HG02623 (cell line): ENCODE results near the gene DENND10.
A peak's percentile ranks its signal among the peaks of the same experiment; 100 is the strongest.
"Not testable (repeated sequence)": the region's sequence is repeated elsewhere in the genome, so short reads cannot be mapped to it uniquely, and the experiment has no call there.

Source experiments
- ATAC-seq: cut with Tn5 transposase; IDR thresholded peaks from one replicate; pipeline ENCODE4 v1.9.1; 2021; ENCODE audit warnings: moderate library complexity; ENCODE audit not compliant: unreplicated experiment

DENND10 gene

DNA sequence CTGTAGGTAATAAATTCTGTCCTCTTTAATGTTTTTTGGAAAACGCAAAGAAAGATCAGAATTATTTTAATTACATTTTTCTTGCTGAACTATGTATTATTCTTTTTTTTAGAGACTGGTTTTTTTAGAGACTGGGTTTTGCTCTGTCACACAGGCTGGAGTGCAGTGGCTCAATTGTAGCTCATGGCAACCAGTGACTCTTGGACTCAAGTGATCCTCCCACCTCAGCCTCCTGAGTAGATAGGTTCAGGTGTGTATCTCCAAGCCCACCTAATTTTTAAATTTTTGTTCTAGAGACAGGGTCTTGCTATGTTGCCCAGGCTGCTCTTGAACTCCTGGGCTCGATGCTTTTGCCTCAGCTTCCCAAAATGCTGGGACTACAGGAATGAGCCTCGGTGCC lies 5.3 kb upstream of the DENND10 start:
- ATAC-seq: no peak

DNA sequence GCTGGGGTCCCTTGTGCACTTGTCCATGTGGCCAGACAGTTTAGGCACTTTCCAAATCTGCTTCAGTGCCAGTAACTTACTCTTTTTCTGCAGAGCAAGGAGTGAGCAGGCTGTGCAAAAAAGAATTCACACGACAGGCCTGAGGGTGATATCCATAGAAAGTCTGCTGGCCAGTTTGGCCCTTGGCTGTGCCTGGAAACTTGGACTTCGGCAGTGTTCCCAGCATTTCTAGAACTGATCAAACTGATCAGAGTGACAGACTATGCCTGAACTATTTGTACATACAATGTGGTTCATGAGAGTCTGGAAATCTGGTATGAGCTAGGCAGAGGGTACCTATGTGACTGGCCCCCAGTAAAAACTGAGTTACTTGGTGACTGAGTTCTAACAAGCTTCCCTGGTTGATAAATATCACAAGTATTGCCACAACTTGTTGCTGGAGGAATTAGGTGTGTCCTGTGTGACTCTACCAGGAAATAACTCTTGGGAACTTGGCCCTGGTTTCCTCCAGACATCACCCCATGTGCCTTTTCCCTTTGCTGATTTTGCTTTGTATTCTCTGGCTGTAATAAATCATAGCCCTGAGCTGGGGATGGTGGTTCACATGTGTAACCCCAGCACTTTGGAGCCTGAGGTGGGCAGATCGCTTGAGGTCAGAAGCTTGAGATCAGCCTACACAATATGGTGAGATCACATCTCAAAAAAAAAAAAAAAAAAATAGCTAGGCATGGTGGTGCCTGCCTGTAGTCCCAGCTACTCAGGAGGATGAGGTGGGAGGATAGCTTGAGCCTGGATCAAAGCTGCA lies 3.3 kb upstream of the DENND10 start:
- no peak for ATAC-seq

DNA sequence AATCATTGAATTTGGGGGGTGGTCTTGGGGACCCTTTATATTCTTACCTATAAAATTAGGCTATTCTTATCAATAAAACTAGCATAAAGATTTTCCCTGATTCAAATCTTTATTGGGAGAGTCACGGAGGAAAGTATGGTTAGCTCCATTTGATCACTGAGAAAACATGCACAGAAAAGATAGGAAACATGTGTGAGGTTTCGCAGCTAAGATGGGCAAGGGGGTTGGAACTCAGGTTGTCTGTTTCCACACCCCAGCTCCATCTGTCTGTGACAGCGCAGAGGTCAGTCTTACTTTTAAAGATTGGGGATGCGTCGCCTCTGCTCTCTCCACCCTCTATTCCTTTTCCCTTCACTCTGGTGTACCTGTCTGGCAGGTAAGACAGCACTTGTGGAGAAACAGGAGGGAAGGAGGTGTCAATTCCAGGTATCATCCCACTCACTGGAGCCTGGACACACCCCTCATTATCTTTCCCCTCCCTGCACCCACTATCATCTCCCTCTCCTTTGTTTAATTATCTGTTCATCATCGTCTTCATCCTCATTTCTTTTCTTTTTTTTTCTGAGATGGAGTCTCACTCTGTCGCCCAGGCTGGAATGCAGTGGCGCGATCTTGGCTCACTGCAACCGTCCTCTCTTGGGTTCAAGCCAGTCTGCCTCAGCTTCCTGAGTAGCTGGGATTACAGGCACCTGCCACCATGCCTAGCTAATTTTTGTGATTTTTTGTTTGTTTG lies 2.4 kb upstream of the DENND10 start:
- no peak for ATAC-seq

DNA sequence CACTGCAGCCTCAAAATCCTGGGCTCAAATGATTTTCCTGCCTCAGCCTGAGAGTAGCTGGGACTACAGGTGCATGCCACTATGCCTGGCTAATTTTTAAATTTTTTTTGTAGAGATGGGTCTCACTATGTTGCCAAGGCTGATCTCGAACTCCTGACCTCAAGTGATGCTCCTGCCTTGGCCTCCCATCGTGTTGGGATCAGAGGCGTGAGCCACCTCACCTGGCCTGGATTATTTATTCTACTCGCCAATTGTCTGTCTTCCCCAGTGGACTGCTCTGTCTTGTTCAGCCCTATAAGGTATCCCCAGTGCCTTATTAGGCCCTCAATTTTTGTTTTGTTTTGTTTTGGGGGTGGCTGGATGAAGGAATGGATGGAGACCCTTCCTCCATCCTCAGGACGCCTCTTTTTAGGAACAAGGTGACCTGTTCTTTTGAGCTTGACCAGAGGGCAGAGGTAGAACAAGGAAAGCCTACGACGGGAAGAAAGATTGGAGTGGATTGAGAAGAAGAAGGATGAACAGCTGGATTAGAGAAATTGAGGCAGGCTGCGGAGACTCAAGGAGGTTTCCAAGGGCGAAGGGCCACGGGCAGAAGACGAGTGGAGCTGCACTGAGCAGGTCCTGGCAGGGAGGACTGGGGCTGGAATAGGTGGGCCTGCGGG lies 541 bp upstream of the DENND10 start:
- ATAC-seq: no peak

DNA sequence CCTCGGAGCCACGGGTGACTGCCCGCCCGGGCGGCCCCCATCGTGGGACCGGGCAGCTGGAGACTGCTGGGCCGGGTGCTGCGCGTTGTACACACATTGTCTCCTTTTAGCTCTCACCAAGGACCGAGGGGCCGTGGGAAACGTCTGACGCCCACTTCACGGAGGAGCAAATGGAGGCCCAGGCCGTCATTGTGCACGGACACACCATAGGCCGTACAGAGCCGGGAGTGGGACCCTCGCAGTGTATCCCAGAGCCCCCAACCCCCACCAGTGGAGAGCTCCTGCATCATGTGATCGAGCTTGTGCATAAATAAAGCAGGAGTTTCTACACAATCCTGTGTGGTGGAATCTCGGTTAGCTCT lies 722 bp downstream of the DENND10 start:
- no peak for ATAC-seq

DNA sequence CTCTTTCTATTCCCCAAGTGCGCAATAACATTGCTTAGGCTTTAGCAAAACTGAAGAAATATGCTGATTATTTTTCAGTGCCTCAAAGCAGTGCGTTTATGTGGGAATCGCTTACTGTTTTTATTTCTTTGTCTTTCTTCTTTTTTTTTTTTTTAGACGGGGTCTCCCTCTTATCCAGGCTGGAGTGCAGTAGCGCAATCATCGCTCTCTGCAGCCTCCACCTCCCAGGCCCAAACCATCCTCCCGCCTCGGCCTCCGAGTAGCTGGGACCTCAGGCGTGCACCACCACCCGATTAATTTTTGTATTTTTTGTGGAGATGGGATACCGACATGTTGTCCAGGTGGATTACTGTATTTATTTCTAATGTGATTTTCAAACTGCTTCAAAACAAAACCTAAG lies 1.2 kb downstream of the DENND10 start:
- no peak for ATAC-seq

DNA sequence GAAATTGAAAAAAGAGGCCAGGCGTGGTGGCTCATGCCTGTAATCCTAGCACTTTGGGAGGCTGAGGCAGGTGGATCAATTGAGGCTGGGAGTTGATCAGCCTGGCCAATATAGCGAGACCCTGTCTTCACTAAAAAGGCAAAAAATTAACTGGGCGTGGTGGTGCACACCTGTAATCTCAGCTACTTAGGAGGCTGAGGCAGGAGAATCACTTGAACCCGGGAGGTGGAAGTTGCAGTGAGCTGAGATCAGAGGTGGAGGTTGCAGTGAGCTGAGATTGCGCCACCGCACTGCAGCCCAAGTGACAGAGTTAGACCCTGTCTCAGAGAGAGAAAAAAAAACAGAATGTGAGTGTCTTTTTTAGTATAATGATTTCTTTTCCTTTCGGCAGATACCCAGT lies 2.0 kb downstream of the DENND10 start:
- not testable (repeated sequence) for ATAC-seq

DNA sequence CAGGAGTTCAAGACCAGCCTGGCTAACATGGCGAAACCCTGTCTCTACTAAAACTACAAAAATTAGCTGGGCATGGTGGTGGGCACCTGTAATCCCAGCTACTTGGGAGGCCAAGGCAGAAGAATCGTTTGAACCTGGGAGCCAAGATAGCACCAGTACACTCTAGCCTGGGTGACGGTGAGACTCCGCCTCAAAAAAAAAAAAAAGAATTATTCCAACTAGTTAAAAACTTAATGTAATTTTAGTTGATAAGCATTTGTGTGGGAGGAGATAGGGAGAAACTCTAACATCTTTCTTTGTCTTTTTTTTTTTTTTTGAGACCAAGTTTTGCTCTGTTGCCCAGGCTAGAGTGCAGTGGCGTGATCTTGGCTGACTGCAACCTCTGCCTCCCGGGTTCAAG lies 3.2 kb downstream of the DENND10 start:
- ATAC-seq: not testable (repeated sequence)

DNA sequence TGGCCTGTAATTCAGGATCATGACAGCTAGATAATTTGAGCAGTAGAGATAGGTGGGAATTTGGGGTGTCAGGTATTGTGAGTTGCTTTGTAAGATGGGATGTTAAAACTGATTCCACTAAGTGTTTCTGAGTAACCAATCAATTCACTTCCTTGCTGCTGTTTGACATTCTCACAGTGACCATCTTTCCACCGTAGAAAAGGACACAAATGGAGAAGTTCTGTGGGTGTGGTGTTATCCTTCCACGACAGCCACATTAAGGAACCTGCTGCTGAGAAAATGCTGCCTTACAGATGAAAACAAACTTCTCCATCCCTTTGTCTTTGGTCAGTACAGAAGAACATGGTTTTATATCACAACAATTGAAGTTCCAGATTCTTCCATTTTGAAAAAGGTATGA lies 3.9 kb downstream of the DENND10 start:
- not testable (repeated sequence) for ATAC-seq

DNA sequence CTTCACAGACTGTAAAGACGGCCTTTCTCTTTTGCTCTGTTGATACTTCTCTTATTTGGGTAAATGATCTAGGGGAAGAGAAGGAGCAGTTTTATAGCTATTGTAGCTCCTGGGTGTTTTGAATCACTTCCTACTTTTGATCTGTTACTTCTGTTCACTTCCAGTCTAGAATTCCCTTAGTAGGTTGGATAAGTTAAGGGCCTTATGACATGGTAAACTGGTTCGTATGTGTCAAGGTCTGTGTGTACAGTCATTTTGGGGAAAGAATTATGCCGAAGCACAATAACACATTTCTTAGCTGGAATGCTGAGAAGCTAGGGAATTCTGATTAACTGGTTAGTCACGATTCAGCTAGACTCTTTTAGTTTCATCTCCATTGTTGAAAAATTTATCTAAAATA lies 8.1 kb downstream of the DENND10 start:
- no peak for ATAC-seq

DNA sequence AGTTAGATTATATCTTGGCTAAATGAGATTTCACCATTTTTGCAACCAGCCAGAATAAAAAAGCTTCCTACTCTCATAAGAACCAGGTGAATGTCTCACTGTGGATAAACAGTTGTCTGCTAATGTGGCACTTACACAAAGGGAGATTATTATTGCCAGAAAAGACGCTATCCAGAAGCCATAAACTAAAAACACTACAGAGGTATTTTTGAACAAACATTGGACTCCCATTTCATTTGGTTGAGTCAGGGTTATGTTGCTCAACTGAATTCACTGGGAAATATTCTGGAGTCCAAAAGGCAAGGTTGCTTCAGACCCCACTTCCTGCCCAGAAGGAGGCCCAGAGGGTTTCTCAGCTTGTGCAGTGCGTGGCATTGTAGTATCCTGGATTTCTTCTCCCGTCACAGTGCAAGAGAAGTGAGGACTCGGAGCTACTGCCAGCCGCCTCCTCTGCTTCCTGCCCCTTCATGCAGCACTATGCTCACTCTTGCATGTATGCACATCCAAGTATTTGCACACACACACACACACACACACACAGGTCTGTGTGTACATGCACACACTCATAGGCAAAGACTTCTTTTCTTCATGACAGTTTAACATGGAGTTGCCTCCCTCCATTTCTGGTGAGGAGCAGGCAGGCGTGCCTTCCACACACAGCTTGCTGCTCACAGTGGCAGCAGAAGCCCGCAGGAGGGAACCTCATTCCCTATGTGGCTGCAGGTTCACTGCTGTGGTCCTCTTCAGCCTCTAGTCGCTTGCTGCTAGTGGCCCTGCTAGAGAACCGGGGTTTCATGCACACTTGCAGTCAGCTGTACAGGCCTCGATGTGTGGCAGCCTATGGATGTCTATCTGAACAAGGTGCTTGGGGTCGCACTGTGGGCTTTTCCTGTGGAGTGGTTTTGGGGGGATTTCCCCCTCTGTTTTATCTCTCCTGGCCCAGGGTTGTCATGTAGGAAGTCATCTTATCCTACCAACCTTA lies 10.1 kb downstream of the DENND10 start:
- no peak for ATAC-seq

DNA sequence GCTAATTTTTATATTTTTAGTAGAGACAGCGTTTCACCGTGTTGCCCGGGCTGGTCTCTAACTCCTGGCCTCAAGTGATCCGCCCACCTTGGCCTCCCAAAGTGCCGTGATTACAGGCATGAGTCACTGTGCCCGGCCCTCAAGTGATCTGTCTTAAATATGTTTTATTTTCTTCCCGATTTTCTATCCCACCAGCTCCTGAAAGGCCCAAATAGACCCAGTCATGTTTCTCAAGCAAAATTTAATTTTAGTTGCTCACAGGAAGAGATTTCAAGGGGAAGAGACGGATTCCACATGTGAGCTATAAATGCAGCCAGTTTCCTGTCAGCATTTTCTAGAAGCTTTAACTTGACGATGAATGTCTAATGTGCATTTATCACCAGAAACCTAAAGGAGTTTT lies 12.0 kb downstream of the DENND10 start:
- ATAC-seq: no peak

DNA sequence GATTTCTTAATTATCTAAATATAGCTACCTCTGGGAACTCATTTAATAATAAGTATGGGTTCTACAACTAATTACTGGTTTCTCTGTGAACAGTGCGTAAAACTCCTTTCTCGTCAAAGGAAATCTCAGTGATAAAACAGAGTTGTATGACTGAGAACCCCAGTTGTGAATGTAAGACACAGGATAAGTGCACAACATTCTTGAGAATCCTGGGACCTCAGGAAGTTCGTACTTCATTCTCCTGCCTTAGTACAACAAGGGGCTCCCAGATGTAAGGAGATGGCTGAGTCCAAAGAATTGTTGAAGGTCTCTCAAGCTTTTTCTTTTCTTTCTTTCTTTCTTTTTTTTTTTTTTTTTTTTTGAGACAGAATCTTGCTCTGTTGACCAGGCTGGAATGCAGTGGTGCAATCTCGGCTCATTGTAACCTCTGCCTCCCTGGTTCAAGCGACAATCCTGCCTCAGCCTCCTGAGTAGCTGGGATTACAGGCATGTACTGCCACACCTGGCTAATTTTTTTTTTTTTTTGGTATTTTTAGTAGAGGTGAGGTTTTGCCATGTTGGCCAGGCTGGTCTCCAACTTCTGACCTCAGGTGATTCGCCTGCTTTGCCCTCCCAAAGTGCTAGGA lies 12.5 kb downstream of the DENND10 start:
- ATAC-seq: no peak

DNA sequence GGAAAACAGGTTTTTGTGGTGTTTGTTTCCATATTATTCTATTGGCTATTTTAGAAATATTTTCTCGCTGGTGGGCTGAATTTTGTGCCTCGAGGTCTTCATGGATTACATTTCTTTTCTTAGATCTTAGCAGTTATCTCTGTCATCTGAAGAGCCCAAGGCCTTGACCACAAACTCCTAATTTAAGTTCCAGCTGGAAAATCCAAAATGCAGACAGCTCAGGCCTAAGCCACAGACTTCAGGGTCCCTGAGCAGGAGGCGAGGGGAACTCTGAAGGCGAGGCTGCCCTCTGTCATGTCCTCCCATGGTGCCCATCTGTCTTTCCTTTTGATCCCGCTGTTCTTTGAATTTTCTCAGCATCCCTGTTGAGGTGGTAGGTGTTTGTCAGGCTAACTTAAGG lies 14.3 kb downstream of the DENND10 start:
- no peak for ATAC-seq

DNA sequence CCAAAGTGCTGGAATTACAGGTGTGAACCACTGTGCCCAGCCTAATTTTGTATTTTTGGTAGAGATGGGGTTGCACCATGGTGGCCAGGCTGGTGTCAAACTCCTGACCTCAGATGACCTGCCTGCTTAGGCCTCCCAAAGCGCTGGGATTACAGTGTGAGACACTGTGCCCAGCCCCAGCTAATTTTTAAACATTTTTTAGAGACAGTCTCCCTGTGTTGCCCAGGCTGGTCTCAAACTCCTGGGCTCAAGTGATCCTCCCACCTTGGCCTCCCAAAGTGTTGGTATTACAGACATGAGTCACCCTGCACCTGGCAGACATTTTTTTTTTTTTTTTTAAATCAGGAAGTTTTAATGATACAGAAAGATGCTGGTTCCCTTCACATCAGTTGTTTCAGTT lies 15.5 kb downstream of the DENND10 start:
- no peak for ATAC-seq

DNA sequence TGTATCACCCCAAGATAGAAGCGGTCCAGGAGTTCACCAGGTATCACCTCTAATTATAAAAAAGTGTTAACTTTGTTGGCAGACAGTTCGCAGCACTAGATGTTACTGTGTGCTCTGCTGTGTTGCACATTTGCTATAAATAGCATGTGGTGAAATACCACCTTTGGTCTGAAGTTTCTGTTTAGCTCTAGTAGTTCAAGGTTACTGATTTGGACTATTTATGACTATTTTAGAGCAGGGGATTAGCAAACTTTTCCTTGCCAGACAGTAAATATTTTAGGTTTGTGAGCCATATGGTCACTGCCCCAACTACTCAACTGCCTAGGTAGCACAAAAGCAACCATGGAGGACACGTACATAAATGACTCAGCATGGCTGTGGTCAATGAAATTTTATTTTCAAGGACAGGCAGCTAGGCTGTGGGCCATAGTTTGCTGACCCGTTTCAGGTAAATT lies 16.5 kb downstream of the DENND10 start:
- ATAC-seq: peak; percentile 77

DNA sequence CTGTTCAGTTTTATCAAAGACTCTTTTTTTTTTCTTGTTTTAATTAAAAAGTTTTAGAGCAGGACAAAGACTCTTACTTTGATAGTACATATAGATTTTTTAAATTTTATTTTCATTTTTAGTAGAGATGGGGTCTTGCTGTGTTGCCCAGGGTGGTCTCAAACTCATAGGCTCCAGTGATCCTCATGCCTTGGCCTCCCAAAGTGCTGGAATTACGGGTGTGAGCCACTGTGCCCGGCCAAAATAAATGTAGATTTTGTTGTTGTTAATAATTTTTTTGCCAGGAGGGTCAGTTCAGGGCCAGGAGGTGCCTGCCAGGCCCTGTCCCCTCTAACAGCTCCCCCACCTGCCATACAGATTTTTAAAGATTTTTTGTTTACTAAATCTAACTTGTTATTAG lies 17.0 kb downstream of the DENND10 start:
- ATAC-seq: no peak

DNA sequence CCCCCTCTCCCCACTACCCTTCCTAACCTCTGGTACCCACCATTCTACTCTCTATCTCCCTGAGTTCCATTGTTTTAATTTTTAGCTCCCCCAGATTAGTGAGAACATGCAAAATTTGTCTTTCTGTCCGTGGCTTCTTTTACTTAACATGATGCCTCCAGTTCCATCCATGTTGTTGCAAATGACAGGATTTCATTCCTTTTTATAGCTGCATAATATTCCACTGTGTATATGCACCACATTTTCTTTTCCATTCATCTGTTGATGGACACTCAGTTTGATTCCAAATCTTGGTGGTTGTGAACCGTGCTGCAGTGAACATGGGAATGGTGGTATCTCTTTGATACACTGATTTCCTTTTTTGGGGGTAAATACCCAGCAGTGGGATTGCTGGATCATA lies 22.0 kb downstream of the DENND10 start:
- no peak for ATAC-seq

DNA sequence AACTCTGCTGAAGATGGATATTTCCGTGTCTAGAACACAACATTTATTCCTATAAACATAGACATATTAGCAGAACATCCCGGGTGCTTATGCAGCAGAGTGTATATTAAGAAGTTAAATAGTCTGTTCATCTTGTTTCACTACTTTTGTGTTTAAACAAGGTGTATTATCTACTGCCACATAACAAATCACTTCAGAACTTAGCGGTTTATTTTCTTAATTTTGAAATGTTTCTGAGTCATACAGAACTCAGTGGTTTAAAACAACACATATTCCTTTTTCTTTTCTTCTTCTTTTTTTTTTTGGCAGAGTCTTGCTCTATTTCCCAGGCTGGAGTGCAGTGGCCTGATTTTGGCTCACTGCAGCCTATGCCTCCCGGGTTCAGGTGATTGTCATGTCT lies 25.8 kb downstream of the DENND10 start:
- no peak for ATAC-seq

DNA sequence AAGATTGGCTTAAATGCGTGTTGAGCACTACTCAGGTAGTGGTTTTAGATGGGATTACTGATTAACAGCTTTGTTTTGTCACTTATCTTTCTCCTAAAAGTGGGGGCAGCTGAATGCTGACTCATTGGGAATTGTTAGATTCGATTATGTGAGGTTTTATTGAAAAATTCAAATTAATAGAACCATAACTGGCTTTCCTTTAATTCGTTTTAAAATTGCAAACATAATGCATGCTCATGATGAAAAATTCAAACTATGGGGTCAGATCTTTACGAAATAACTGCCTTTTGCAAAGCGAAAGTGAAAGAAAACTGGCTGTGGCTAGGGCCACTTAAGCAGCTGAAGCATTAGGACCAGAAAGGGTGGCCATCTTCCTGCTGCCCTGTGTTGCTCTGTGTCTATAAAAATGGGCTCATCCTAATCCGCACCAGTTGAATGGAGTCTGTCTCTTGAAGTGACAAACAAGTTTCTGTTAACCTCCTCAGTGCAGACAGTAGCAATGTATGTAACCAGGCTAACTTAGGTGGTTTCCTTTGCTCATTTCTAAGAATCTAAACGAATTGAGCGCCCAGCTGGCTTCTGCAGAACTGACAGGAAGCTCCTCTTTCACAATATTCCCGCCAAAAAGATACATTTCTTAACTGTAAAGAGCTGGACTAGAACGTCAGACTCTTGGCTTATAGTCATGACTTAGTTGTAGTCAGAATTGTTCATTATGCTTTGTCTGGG lies 27.8 kb downstream of the DENND10 start:
- ATAC-seq: no peak
